Smooth muscle cell (in vitro differentiated cells): Measurements from ENCODE around the gene PFKFB1. TPM values are rescaled to one million over a fixed set of nuclear protein-coding genes. Genes with fewer than 3 reads are reported as not detected.

Experiments used
- DNase-seq: peaks from one replicate; lab custom pipeline; 2025; ENCODE audit not compliant: unreplicated experiment; lab: John Stamatoyannopoulos, UW
- H2AFZ ChIP-seq: fragments of 200-600 bp; sonication (generic); 2 replicates; pipeline ENCODE4 v1.6.0; 2016; ENCODE audit warnings: antibody characterized with exemption, low read depth, mild to moderate bottlenecking
- H3F3A ChIP-seq: fragments of 200-600 bp; sonication (generic); 2 replicates; pipeline ENCODE4 v1.6.0; 2017; ENCODE audit warnings: antibody characterized with exemption, low read depth
- H3K27ac ChIP-seq: fragments of 200-600 bp; sonication (generic); 2 replicates; pipeline ENCODE4 v1.5.1; 2016; ENCODE audit warnings: low read depth, mild to moderate bottlenecking
- H3K27me3 ChIP-seq: fragments of 200-600 bp; sonication (generic); 2 replicates; pipeline ENCODE4 v1.6.1; 2016; ENCODE audit warnings: low read depth, mild to moderate bottlenecking
- H3K36me3 ChIP-seq: fragments of 200-600 bp; sonication (generic); 2 replicates; pipeline ENCODE4 v1.5.1; 2016; ENCODE audit warnings: low read depth
- H3K4me1 ChIP-seq: fragments of 200-600 bp; sonication (generic); 2 replicates; pipeline ENCODE4 v1.5.1; 2016; ENCODE audit warnings: low read depth
- H3K4me2 ChIP-seq: fragments of 200-600 bp; sonication (generic); 2 replicates; pipeline ENCODE4 v1.6.0; 2016; ENCODE audit warnings: mild to moderate bottlenecking
- H3K4me3 ChIP-seq: fragments of 200-600 bp; sonication (generic); 2 replicates; pipeline ENCODE4 v1.5.1; 2016; ENCODE audit warnings: mild to moderate bottlenecking
- H3K79me2 ChIP-seq: fragments of 200-600 bp; sonication (generic); 2 replicates; pipeline ENCODE4 v1.6.0; 2016; ENCODE audit warnings: low read depth, mild to moderate bottlenecking
- H3K9ac ChIP-seq: fragments of 200-600 bp; sonication (generic); 2 replicates; pipeline ENCODE4 v1.6.0; 2016; ENCODE audit warnings: low read depth
- H3K9me3 ChIP-seq: fragments of 200-600 bp; sonication (generic); replicated peaks from 2 replicates; pipeline ENCODE4 v1.5.1; 2016; ENCODE audit warnings: low read depth
- H4K20me1 ChIP-seq: fragments of 200-600 bp; sonication (generic); 2 replicates; pipeline ENCODE4 v1.6.0; 2016; ENCODE audit warnings: low read depth
- WGBS: methylation state at CpG from one replicate; pipeline ENCODE4 v1.1.7; 2016; ENCODE audit warnings: low lambda C conversion rate; 5-methylcytosine and 5-hydroxymethylcytosine counted together
- polyA plus RNA-seq: library from polyadenylated mRNA; unstranded; fragments of >200 nt; fragmentation: Nextera tagmentation; extraction: Ambion mirVana; gene quantifications from 2 replicates; pipeline ENCODE4 v1.2.1, GENCODE V29; 2016
- total RNA-seq: library from RNA; depleted of rRNA; stranded (reverse); fragments of >200 nt; gene quantifications from 2 replicates; pipeline ENCODE4 v1.2.3, GENCODE V29; 2014
- TF ChIP-seq, protein P1 (sequence below): fragments of 200-600 bp; sonication (generic); IDR thresholded peaks from 2 replicates; pipeline ENCODE4 v1.5.1; 2017; ENCODE audit warnings: borderline replicate concordance, mild to moderate bottlenecking, antibody characterized with exemption; ENCODE audit not compliant: insufficient read depth, poor library complexity, severe bottlenecking

Gene PFKFB1
- total and polyA plus RNA-seq, 2 experiments from 2014 or later, result 0.42 TPM; not detected in 1

GRCh38 chrX:55011294-55011693 is 17.3 kb upstream of the PFKFB1 start:
- DNase-seq, result no peak
- Histone ChIP-seq H3K36me3 (no peaks in the 10 kb centered on the region), H3K9me3 (no peaks in the 10 kb centered on the region), H3K27me3 (no peaks in the 10 kb centered on the region), H2AFZ (no peak overlapping the region), H4K20me1 (no peaks in the 10 kb centered on the region), H3K4me2 (no peak overlapping the region), H3K4me1 (no peaks in the 10 kb centered on the region), H3F3A (no peaks in the 10 kb centered on the region), H3K4me3 (no peak overlapping the region), H3K79me2 (no peaks in the 10 kb centered on the region), H3K27ac (no peak overlapping the region), H3K9ac (no peak overlapping the region)
- 58% methylated on average over 2 of the region's 2 CpGs for WGBS
- TF ChIP-seq, protein P1, sequence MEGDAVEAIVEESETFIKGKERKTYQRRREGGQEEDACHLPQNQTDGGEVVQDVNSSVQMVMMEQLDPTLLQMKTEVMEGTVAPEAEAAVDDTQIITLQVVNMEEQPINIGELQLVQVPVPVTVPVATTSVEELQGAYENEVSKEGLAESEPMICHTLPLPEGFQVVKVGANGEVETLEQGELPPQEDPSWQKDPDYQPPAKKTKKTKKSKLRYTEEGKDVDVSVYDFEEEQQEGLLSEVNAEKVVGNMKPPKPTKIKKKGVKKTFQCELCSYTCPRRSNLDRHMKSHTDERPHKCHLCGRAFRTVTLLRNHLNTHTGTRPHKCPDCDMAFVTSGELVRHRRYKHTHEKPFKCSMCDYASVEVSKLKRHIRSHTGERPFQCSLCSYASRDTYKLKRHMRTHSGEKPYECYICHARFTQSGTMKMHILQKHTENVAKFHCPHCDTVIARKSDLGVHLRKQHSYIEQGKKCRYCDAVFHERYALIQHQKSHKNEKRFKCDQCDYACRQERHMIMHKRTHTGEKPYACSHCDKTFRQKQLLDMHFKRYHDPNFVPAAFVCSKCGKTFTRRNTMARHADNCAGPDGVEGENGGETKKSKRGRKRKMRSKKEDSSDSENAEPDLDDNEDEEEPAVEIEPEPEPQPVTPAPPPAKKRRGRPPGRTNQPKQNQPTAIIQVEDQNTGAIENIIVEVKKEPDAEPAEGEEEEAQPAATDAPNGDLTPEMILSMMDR, result peak; percentile 22

- TF ChIP-seq, protein P1, result no peak
Observed at GRCh38 chrX:55008571-55009358, 14.8 kb upstream of the PFKFB1 start.

GRCh38 chrX:55007656-55008055 is 13.7 kb upstream of the PFKFB1 start:
- H3K27me3 ChIP-seq, result no peaks in the 10 kb centered on the region
- TF ChIP-seq, protein P1, result no peak
- no peaks in the 10 kb centered on the region for H3K36me3 ChIP-seq
- H4K20me1 ChIP-seq, result no peaks in the 10 kb centered on the region
- no peaks in the 10 kb centered on the region for H3K4me1 ChIP-seq
- H2AFZ ChIP-seq, result no peak overlapping the region
- no peak overlapping the region for H3K9ac ChIP-seq
- WGBS, result 57% methylated on average over 6 of the region's 6 CpGs
- H3K9me3 ChIP-seq, result no peaks in the 10 kb centered on the region
- H3K4me2 ChIP-seq, result no peak overlapping the region
- no peak for DNase-seq
- H3K4me3 ChIP-seq, result no peak overlapping the region
- no peaks in the 10 kb centered on the region for H3K79me2 ChIP-seq
- H3K27ac ChIP-seq, result peak overlapping the region; percentile 76
- no peaks in the 10 kb centered on the region for H3F3A ChIP-seq

More at GRCh38 chrX:55008571-55009358, 14.8 kb upstream of the PFKFB1 start:
- Histone ChIP-seq H3F3A (no peaks in the 10 kb centered on the region), H3K79me2 (no peaks in the 10 kb centered on the region), H3K4me1 (no peaks in the 10 kb centered on the region), H3K4me2 (no peak overlapping the region), H4K20me1 (no peaks in the 10 kb centered on the region), H3K27me3 (no peaks in the 10 kb centered on the region), H3K36me3 (no peaks in the 10 kb centered on the region), H2AFZ (no peak overlapping the region), H3K27ac (peak overlapping the region; percentile 76), H3K9me3 (no peaks in the 10 kb centered on the region), H3K4me3 (no peak overlapping the region), H3K9ac (no peak overlapping the region)
- WGBS, result 54% methylated on average over 9 of the region's 9 CpGs
- DNase-seq, result no peak
